K562 (cell line): ENCODE data around the gene CLTC. TPM values are rescaled to one million over a fixed set of nuclear protein-coding genes. Genes with fewer than 3 reads are reported as not detected.

Source experiments
- ATAC-seq: fragments of 200-7000 bp; cut with Tn5 transposase; 3 replicates; pipeline ENCODE4 v1.9.1; 2020; ENCODE audit warnings: moderate library complexity
- BruUV-seq: library from RNA; stranded (reverse); fragments of 400-500 nt; replicated peaks from 2 replicates; lab custom pipeline; 2021; lab: Mats Ljungman, UMichigan
- CTCF ChIA-PET: fragments of 300-600 bp; formaldehyde crosslinking; extraction: SDS; loops from one replicate; lab custom pipeline; 2021; ENCODE audit warnings: low intra/inter-chr PET ratio; lab: Yijun Ruan, JAX
- POLR2A ChIA-PET: fragments of 300-600, 350-650 bp; sonication (Branson Sonifier 250); formaldehyde crosslinking; extraction: SDS; loops from one replicate; lab custom pipeline; 2021; ENCODE audit warnings: antibody characterized with exemption, inconsistent platforms; lab: Yijun Ruan, JAX
- DNase-seq, 4 experiments: peaks; one replicate each; pipeline versions ENCODE4 v3.0.0 to v3.0.0-alpha.2; 2011 to 2018; ENCODE audit warnings: low spot score in 3 of 4, mixed read lengths in 3 of 4; ENCODE audit errors: extremely low read depth in 1 of 4
- FAIRE-seq: peaks from 2 replicates; lab custom pipeline; 2011; peaks lifted over from hg19 to GRCh38; lab: Jason Lieb, UNC
- H2AFZ ChIP-seq: 2 replicates; pipeline ENCODE4 v1.6.0; 2011; ENCODE audit warnings: low read depth, low read length, control low read depth, inconsistent platforms
- H3K27ac ChIP-seq: fragments of 200-600 bp; 3 replicates; pipeline ENCODE4 v1.8.0; 2011; ENCODE audit warnings: low read depth, mild to moderate bottlenecking, control low read depth, inconsistent platforms, low read length, moderate library complexity, mixed read lengths; ENCODE audit errors: extremely low read depth
- H3K27me3 ChIP-seq, 2 experiments: fragments of 300-600 bp in 1 of 2; 2 replicates in 1 of 2; 3 replicates in 1 of 2; pipeline versions ENCODE4 v1.6.0 to v1.8.0; 2011; ENCODE audit warnings: inconsistent platforms in 2 of 2, low read length in 2 of 2, mild to moderate bottlenecking in 1 of 2, mixed read lengths in 1 of 2, moderate library complexity in 1 of 2; ENCODE audit not compliant: control insufficient read depth in 2 of 2, insufficient read depth in 2 of 2
- H3K36me3 ChIP-seq: fragments of 300-600 bp; 3 replicates; pipeline ENCODE4 v1.8.0; 2011; ENCODE audit warnings: mild to moderate bottlenecking, low read length, inconsistent platforms; ENCODE audit not compliant: control insufficient read depth, insufficient read depth
- H3K4me1 ChIP-seq, 2 experiments: fragments of 200-600 bp in 1 of 2; replicated peaks in 1 of 2; 2 replicates in 1 of 2; 3 replicates in 1 of 2; pipeline versions ENCODE4 v1.5.1 to v1.8.0; 2011; ENCODE audit warnings: inconsistent platforms in 2 of 2, low read length in 2 of 2, mild to moderate bottlenecking in 1 of 2, mixed read lengths in 1 of 2, moderate library complexity in 1 of 2; ENCODE audit not compliant: control insufficient read depth in 2 of 2, insufficient read depth in 2 of 2
- H3K4me2 ChIP-seq: 2 replicates; pipeline ENCODE4 v1.6.1; 2011; ENCODE audit warnings: low read length, control low read depth, inconsistent platforms, mixed read lengths; ENCODE audit not compliant: insufficient read depth
- H3K4me3 ChIP-seq: fragments of 200-600 bp; sonication (generic), shearing (Covaris generic); 2 replicates; pipeline ENCODE4 v1.5.1; 2016; ENCODE audit warnings: control low read depth, inconsistent platforms
- H3K79me2 ChIP-seq: fragments of 200-600 bp; 3 replicates; pipeline ENCODE4 v1.8.0; 2011; ENCODE audit warnings: low read length, inconsistent platforms; ENCODE audit not compliant: control insufficient read depth, insufficient read depth
- H3K9ac ChIP-seq, 2 experiments: 2 replicates each; pipeline versions ENCODE4 v1.6.0 to v1.6.1; 2011; ENCODE audit warnings: low read depth in 2 of 2, low read length in 2 of 2, control low read depth in 1 of 2, inconsistent platforms in 1 of 2, mild to moderate bottlenecking in 1 of 2, mixed read lengths in 1 of 2; ENCODE audit not compliant: insufficient read depth in 1 of 2
- H3K9me1 ChIP-seq: one replicate; pipeline ENCODE4 v1.6.0; 2011; ENCODE audit warnings: inconsistent platforms, mild to moderate bottlenecking, low read length, moderate library complexity; ENCODE audit not compliant: control insufficient read depth, insufficient read depth
- H3K9me3 ChIP-seq: replicated peaks from 2 replicates; pipeline ENCODE4 v1.5.1; 2011; ENCODE audit warnings: low read depth, low read length, inconsistent platforms; ENCODE audit not compliant: control insufficient read depth, insufficient read depth
- H4K20me1 ChIP-seq: replicated peaks from 2 replicates; pipeline ENCODE4 v1.6.1; 2011; ENCODE audit warnings: low read length, inconsistent platforms, mixed read lengths; ENCODE audit not compliant: control insufficient read depth, insufficient read depth
- FOXA3 ChIP-seq, 2 experiments: fragments of 450-650 bp in 1 of 2; sonication (generic) in 1 of 2; formaldehyde crosslinking; IDR thresholded peaks in 1 of 2; conservative IDR thresholded peaks in 1 of 2; 2 replicates each; pipeline versions ENCODE4 v1.4.0 to v1.8.0; 2020 to 2022; ENCODE audit warnings: mild to moderate bottlenecking in 2 of 2, missing genetic modification reagents in 1 of 2
- HMG20A ChIP-seq: fragments of 450-650 bp; formaldehyde crosslinking; conservative IDR thresholded peaks from 2 replicates; pipeline ENCODE4 v1.4.0; 2020; ENCODE audit warnings: mild to moderate bottlenecking, mixed read lengths
- SMARCC2 ChIP-seq: fragments of 450-650 bp; IDR thresholded peaks from 2 replicates; pipeline ENCODE4 v1.6.1; 2017; ENCODE audit warnings: antibody characterized with exemption, moderate library complexity, mild to moderate bottlenecking, low read depth
- ZZZ3 ChIP-seq: fragments of 450-650 bp; IDR thresholded peaks from 2 replicates; pipeline ENCODE4 v1.6.1; 2016; ENCODE audit warnings: antibody characterized with exemption, mild to moderate bottlenecking, moderate library complexity
- WGBS: fragments of 100-300 bp; shearing (Covaris generic); methylation state at CpG from one replicate; pipeline ENCODE4 v1.1.6; 2016; ENCODE audit warnings: low coverage, mixed read lengths; ENCODE audit not compliant: insufficient coverage; ENCODE audit errors: missing lambda C conversion rate; 5-methylcytosine and 5-hydroxymethylcytosine counted together
- in situ Hi-C: fragments of 300-500 bp; cut with MboI; formaldehyde crosslinking; loops from 4 replicates; pipeline ENCODE4 v1.15.0; 2018; ENCODE audit warnings: inconsistent platforms, mixed read lengths
- intact Hi-C: fragments of 100-400 bp; cut with micrococcal nuclease; formaldehyde crosslinking; loops from 2 replicates; pipeline ENCODE4 v1.14.2; 2022
- polyA plus RNA-seq, 8 experiments: library from polyadenylated mRNA; depleted of rRNA in 4 of 8; stranded (reverse) in 5 of 8; unstranded in 3 of 8; fragments of >200 nt; fragmentation: Nextera tagmentation in 2 of 8; fragmentation: Illumina TruSeq in 1 of 8; extraction: Ambion mirVana in 2 of 8; extraction: Trizol in 1 of 8; gene quantifications; 2 replicates each; pipeline versions ENCODE4 v1.2.1 to v1.2.3, GENCODE V29; 2011 to 2014; ENCODE audit warnings: inconsistent platforms in 1 of 8, missing spikeins in 1 of 8
- total RNA-seq, 7 experiments: library from RNA; depleted of rRNA in 6 of 7; stranded (reverse); fragments of >200 nt in 6 of 7; fragmentation: Illumina TruSeq in 2 of 7; extraction: Trizol in 2 of 7; gene quantifications; 2 replicates each; pipeline versions ENCODE4 v1.2.1 to v1.2.3, GENCODE V29; 2011 to 2021; ENCODE audit warnings: low replicate concordance in 1 of 7
- TF ChIP-seq, protein P1 (sequence below): fragments of 450-650 bp; IDR thresholded peaks from 2 replicates; pipeline ENCODE4 v1.6.1; 2018; ENCODE audit not compliant: partially characterized antibody

The CLTC gene
- total and polyA plus RNA-seq, 9 of the 15 experiments (the other 6 are each of a cell fraction or from before 2014, with no cell fraction given) = 115 to 267 (median 174) TPM

DNA sequence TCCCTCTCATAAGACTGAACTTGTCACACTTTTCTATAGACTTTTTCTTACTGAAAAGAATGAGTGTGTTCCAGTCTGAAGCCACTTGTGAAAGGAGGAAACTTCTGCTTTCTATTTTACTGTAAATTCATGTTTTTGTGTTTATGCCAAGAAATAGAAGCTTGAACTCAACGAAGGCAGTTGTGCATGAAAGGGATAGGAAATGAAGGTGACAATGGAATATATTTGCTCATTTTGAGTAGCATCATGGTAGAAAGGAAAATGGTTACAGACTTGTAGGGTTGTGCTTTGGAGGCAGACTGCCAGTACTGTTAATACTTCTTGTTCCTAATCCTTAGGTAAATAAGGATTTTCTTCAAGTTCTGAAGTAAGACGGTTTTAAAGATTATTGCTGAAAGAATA lies 8.1 kb downstream of the CLTC start:
- ATAC-seq = no peak
- peaks cover 23 to 30% of the 10 kb centered on the region in 2 experiments; a peak in 4 of 5 replicates for H3K4me1 ChIP-seq
- intact Hi-C loops = no loop called here

More for the DNA sequence above, 8.1 kb downstream of the CLTC start:
- H2AFZ ChIP-seq = no peak overlapping the region
- TF ChIP-seq SMARCC2 (no peak), FOXA3 (CRISPR knock-in tag; conservative IDR thresholded peaks at IDR 0.05 in 1 of 2, IDR thresholded peaks at IDR 0.05 in 1 of 2) (peak; percentile 65 to 90; a peak in 3 of 4 replicates), HMG20A (no peak), ZZZ3 (no peak)
- TF ChIP-seq, protein P1, sequence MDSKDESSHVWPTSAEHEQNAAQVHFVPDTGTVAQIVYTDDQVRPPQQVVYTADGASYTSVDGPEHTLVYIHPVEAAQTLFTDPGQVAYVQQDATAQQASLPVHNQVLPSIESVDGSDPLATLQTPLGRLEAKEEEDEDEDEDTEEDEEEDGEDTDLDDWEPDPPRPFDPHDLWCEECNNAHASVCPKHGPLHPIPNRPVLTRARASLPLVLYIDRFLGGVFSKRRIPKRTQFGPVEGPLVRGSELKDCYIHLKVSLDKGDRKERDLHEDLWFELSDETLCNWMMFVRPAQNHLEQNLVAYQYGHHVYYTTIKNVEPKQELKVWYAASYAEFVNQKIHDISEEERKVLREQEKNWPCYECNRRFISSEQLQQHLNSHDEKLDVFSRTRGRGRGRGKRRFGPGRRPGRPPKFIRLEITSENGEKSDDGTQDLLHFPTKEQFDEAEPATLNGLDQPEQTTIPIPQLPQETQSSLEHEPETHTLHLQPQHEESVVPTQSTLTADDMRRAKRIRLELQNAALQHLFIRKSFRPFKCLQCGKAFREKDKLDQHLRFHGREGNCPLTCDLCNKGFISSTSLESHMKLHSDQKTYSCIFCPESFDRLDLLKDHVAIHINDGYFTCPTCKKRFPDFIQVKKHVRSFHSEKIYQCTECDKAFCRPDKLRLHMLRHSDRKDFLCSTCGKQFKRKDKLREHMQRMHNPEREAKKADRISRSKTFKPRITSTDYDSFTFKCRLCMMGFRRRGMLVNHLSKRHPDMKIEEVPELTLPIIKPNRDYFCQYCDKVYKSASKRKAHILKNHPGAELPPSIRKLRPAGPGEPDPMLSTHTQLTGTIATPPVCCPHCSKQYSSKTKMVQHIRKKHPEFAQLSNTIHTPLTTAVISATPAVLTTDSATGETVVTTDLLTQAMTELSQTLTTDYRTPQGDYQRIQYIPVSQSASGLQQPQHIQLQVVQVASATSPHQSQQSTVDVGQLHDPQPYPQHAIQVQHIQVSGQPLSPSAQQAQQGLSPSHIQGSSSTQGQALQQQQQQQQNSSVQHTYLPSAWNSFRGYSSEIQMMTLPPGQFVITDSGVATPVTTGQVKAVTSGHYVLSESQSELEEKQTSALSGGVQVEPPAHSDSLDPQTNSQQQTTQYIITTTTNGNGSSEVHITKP = no peak
- 50% methylated on average over 2 of the region's 2 CpGs for WGBS
- ChIA-PET CTCF (no interaction called here), POLR2A (no interaction called here)
- FAIRE-seq (no peak), DNase-seq (no peak)
- in situ Hi-C loops = no loop called here
- H3K9ac ChIP-seq = no peak overlapping the region
- H3K36me3 ChIP-seq = peaks cover 82% of the 10 kb centered on the region
- H4K20me1 ChIP-seq = peaks cover 45% of the 10 kb centered on the region
- H3K9me3 ChIP-seq = no peaks in the 10 kb centered on the region
- no peaks in the 10 kb centered on the region for H3K9me1 ChIP-seq
- no peak overlapping the region for H3K4me3 ChIP-seq
- peaks cover 99% of the 10 kb centered on the region for H3K79me2 ChIP-seq
- H3K27ac ChIP-seq = no peak overlapping the region
- H3K4me2 ChIP-seq = no peak overlapping the region
- H3K27me3 ChIP-seq = no peaks in the 10 kb centered on the region
- BruUV-seq = no TSS peak
